HepG2 (cell line): ENCODE results near the gene CAPN8.

ENCODE experiments used
- PAF1 ChIP-seq: IDR thresholded peaks from 2 replicates; pipeline ENCODE4 v1.6.1; 2016; ENCODE audit warnings: missing genetic modification reagents, missing compliant biosample characterization
- U2AF2 ChIP-seq: fragments of 200-400 bp; formaldehyde crosslinking; IDR thresholded peaks from 2 replicates; pipeline ENCODE4 v1.6.1; 2017; ENCODE audit warnings: low read depth, mild to moderate bottlenecking, low read length
- ZNF30 ChIP-seq: sonication (generic); formaldehyde crosslinking; IDR thresholded peaks from 2 replicates; pipeline ENCODE4 v1.5.0; 2020; ENCODE audit warnings: mild to moderate bottlenecking, missing genetic modification reagents

GRCh38 chr1:223645903-223646302 lies 19.6 kb downstream of the CAPN8 start:
- TF ChIP-seq ZNF30 (CRISPR knock-in tag), result no peak
- no peak for TF ChIP-seq U2AF2
- TF ChIP-seq PAF1 (CRISPR knock-in tag), result no peak
